OCI-LY7 (cell line): ENCODE measurements around the gene CSTF1. TPM values are rescaled to one million over a fixed set of nuclear protein-coding genes. Genes with fewer than 3 reads are reported as not detected.

ENCODE experiments used
- BruUV-seq: library from RNA; stranded (reverse); fragments of 400-500 nt; replicated peaks from 2 replicates; lab custom pipeline; 2021; lab: Mats Ljungman, UMichigan
- CTCF ChIA-PET: fragments of 300-600 bp; sonication (Branson Sonifier 250); formaldehyde crosslinking; loops from one replicate; lab custom pipeline; 2022; ENCODE audit warnings: antibody characterized with exemption; ENCODE audit not compliant: unreplicated experiment; lab: Charles Lee
- POLR2A ChIA-PET: fragments of 300-600 bp; sonication (Branson Sonifier 250); formaldehyde crosslinking; loops from one replicate; lab custom pipeline; 2022; ENCODE audit warnings: antibody characterized with exemption; lab: Charles Lee
- DNase-seq: peaks from one replicate; pipeline ENCODE4 v3.0.0-alpha.2; 2015; ENCODE audit warnings: low spot score
- H2AFZ ChIP-seq: fragments of 200-600 bp; sonication (generic), shearing (Covaris generic); 2 replicates; pipeline ENCODE4 v1.6.1; 2014; ENCODE audit warnings: mild to moderate bottlenecking, antibody characterized with exemption, low read length, moderate library complexity
- H3K27ac ChIP-seq: fragments of 200-600 bp; sonication (generic); 2 replicates; pipeline ENCODE4 v1.5.1; 2014; ENCODE audit warnings: mixed run types, low read depth, mild to moderate bottlenecking, moderate library complexity, low read length, inconsistent platforms; ENCODE audit not compliant: poor library complexity, severe bottlenecking
- H3K36me3 ChIP-seq: fragments of 200-600 bp; sonication (generic); 2 replicates; pipeline ENCODE4 v1.6.1; 2014; ENCODE audit warnings: mild to moderate bottlenecking, antibody characterized with exemption, low read length, moderate library complexity, mixed read lengths; ENCODE audit not compliant: insufficient read depth
- H3K4me1 ChIP-seq: fragments of 200-600 bp; sonication (generic); 2 replicates; pipeline ENCODE4 v1.5.1; 2014; ENCODE audit warnings: mild to moderate bottlenecking, low read length; ENCODE audit not compliant: insufficient read depth, poor library complexity, severe bottlenecking
- H3K4me2 ChIP-seq: fragments of 200-600 bp; sonication (generic); 2 replicates; pipeline ENCODE4 v1.6.1; 2014; ENCODE audit warnings: mild to moderate bottlenecking, low read length
- H3K4me3 ChIP-seq: fragments of 200-600 bp; sonication (generic); 2 replicates; pipeline ENCODE4 v1.5.1; 2014; ENCODE audit warnings: mild to moderate bottlenecking, low read depth, low read length; ENCODE audit not compliant: poor library complexity, severe bottlenecking
- H3K79me2 ChIP-seq: fragments of 200-600 bp; sonication (generic); 2 replicates; pipeline ENCODE4 v1.6.1; 2016; ENCODE audit warnings: low read depth, mild to moderate bottlenecking, low read length, moderate library complexity, mixed read lengths; ENCODE audit not compliant: insufficient read depth
- H3K9me2 ChIP-seq: fragments of 200-600 bp; sonication (generic); 2 replicates; pipeline ENCODE4 v1.6.1; 2016; ENCODE audit warnings: mild to moderate bottlenecking, low read length, mixed read lengths; ENCODE audit not compliant: insufficient read depth
- H3K9me3 ChIP-seq: fragments of 200-600 bp; sonication (generic); 2 replicates; pipeline ENCODE4 v1.6.1; 2014; ENCODE audit warnings: mild to moderate bottlenecking, mixed run types, low read length, mixed read lengths
- H4K20me1 ChIP-seq: fragments of 200-600 bp; sonication (generic); 2 replicates; pipeline ENCODE4 v1.6.1; 2014; ENCODE audit warnings: mild to moderate bottlenecking, antibody characterized with exemption, low read length, moderate library complexity, mixed read lengths; ENCODE audit not compliant: insufficient read depth
- CTCF ChIP-seq: fragments of 200-600 bp; sonication (generic); conservative IDR thresholded peaks from 2 replicates; pipeline ENCODE4 v1.5.1; 2014; ENCODE audit warnings: mild to moderate bottlenecking, antibody characterized with exemption, low read length, moderate library complexity, mixed read lengths
- EZH2phosphoT487 ChIP-seq: fragments of 200-600 bp; sonication (generic); IDR thresholded peaks from 2 replicates; pipeline ENCODE4 v1.6.1; 2018; ENCODE audit warnings: low read depth, borderline replicate concordance, mild to moderate bottlenecking, mixed run types, antibody characterized with exemption, low read length, moderate library complexity, mixed read lengths
- intact Hi-C: fragments of 100-400 bp; cut with micrococcal nuclease; formaldehyde crosslinking; loops from one replicate; pipeline ENCODE4 v1.10.0; 2022; ENCODE audit not compliant: unreplicated experiment
- total RNA-seq, 2 experiments: library from RNA; depleted of rRNA in 1 of 2; stranded (reverse); fragments of >200 nt in 1 of 2; shearing (Covaris generic) in 1 of 2; gene quantifications; 2 replicates each; pipeline ENCODE4 v1.2.3, GENCODE V29; 2014 to 2022

The CSTF1 gene
- total RNA-seq, 2 experiments from 2014 or later: 52.1 to 56.0 TPM

- H3K4me3 ChIP-seq: no peak overlapping the region
- intact Hi-C loops: no loop called here
- no TSS peak for BruUV-seq
- H3K4me2 ChIP-seq: no peak overlapping the region
- DNase-seq: no peak
- no peaks in the 10 kb centered on the region for H4K20me1 ChIP-seq
- H3K9me2 ChIP-seq: no peaks in the 10 kb centered on the region
- no peaks in the 10 kb centered on the region for H3K9me3 ChIP-seq
- H2AFZ ChIP-seq: no peak overlapping the region
- TF ChIP-seq EZH2phosphoT487 (no peak), CTCF (no peak)
- no peak overlapping the region for H3K27ac ChIP-seq
- no peaks in the 10 kb centered on the region for H3K36me3 ChIP-seq
- ChIA-PET CTCF (no interaction called here), POLR2A (no interaction called here)
- no peaks in the 10 kb centered on the region for H3K79me2 ChIP-seq
- H3K4me1 ChIP-seq: no peaks in the 10 kb centered on the region
Observed at GRCh38 chr20:56348305-56348693, 44.1 kb upstream of the CSTF1 start.

- intact Hi-C loops: no loop called here
- Histone ChIP-seq H3K9me2 (no peaks in the 10 kb centered on the region), H3K4me3 (no peak overlapping the region), H3K9me3 (no peaks in the 10 kb centered on the region), H3K4me2 (no peak overlapping the region), H3K27ac (no peak overlapping the region), H4K20me1 (no peaks in the 10 kb centered on the region), H3K36me3 (no peaks in the 10 kb centered on the region), H3K4me1 (no peaks in the 10 kb centered on the region), H3K79me2 (no peaks in the 10 kb centered on the region), H2AFZ (no peak overlapping the region)
- ChIA-PET CTCF (no interaction called here), POLR2A (no interaction called here)
- no peak for DNase-seq
- BruUV-seq: no TSS peak
- TF ChIP-seq CTCF: no peak
- TF ChIP-seq EZH2phosphoT487: no peak
Observed at GRCh38 chr20:56348746-56349145, 43.7 kb upstream of the CSTF1 start.

GRCh38 chr20:56350842-56351241 is 41.6 kb upstream of the CSTF1 start:
- intact Hi-C loops: no loop called here

More at GRCh38 chr20:56350842-56351241, 41.6 kb upstream of the CSTF1 start:
- no TSS peak for BruUV-seq
- Histone ChIP-seq H3K9me2 (no peaks in the 10 kb centered on the region), H3K79me2 (no peaks in the 10 kb centered on the region), H3K36me3 (no peaks in the 10 kb centered on the region), H3K9me3 (no peaks in the 10 kb centered on the region), H3K4me1 (no peaks in the 10 kb centered on the region), H3K4me3 (no peak overlapping the region), H3K4me2 (no peak overlapping the region), H3K27ac (no peak overlapping the region), H4K20me1 (no peaks in the 10 kb centered on the region), H2AFZ (no peak overlapping the region)
- no peak for DNase-seq
- POLR2A ChIA-PET: no interaction called here
- TF ChIP-seq EZH2phosphoT487 (no peak), CTCF (no peak)
- CTCF ChIA-PET: no interaction called here
